GM20000 (cell line): Measurements from ENCODE around the gene ARL15.

Experiments used
- DNase-seq: peaks from one replicate; pipeline ENCODE4 v3.0.0; 2012; ENCODE audit warnings: low spot score
- TF ChIP-seq, protein P1 (sequence below): IDR thresholded peaks from 2 replicates; pipeline ENCODE4 v1.5.1; 2012; ENCODE audit warnings: mild to moderate bottlenecking, control low read depth; ENCODE audit errors: extremely low read depth, missing control alignments

The ARL15 gene

DNA sequence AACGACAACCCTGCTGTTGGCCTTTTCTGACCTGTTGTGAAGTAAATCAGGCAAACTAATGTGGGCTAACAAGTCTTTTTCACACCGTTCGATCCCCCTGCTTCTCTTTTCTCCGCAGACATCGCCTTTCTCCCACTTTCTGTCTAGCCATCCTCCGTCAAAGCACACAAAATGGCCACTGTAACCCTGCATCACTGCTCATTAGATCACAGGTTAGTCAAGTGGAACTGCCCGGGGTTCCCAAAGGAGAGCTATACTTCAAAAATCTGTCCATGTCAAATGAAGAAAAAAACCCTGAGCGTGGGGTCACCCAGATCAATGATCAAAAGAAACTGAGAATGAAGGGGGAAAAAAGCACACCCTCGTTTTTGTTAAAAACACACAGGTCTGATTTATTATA lies 212.1 kb downstream of the ARL15 start:
- DNase-seq, result no peak
- TF ChIP-seq, protein P1, sequence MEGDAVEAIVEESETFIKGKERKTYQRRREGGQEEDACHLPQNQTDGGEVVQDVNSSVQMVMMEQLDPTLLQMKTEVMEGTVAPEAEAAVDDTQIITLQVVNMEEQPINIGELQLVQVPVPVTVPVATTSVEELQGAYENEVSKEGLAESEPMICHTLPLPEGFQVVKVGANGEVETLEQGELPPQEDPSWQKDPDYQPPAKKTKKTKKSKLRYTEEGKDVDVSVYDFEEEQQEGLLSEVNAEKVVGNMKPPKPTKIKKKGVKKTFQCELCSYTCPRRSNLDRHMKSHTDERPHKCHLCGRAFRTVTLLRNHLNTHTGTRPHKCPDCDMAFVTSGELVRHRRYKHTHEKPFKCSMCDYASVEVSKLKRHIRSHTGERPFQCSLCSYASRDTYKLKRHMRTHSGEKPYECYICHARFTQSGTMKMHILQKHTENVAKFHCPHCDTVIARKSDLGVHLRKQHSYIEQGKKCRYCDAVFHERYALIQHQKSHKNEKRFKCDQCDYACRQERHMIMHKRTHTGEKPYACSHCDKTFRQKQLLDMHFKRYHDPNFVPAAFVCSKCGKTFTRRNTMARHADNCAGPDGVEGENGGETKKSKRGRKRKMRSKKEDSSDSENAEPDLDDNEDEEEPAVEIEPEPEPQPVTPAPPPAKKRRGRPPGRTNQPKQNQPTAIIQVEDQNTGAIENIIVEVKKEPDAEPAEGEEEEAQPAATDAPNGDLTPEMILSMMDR, result no peak

DNA sequence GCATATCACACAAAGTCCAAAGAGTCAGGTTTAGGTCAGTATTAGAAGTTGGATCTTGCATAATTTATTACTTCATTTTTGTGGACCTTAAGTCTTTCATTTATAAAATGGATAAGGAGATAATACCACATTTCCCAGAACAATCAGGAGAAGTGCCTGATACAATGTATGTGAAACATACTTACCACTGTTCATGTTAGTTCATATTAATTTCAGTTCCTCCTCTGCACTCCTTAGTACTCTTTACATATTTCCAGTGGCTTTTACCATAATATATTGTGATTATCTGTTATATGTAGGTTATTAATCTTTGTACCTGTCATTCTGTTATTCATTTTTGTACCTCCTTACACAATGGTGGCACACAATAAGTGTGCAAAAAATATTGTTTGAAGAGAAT lies 214.4 kb downstream of the ARL15 start:
- no peak for DNase-seq
- TF ChIP-seq, protein P1, result no peak

DNA sequence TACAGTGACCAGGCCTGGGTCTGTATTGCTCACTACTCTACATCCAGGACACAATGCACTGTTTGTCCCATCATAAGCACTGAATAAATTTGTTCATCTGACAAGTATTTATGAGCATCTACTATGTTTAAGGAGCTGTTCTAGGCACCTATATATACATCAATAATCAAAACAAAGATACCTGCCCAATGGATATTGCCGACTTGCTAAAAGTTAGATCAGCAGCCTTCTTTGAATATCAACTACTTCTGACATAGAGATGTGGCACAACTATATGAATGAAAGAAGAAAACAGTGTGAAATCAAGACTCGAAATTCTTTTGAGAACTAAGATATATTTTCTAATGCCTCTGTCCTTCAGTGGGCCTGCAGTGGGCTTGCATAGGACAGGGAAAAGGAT lies 215.7 kb downstream of the ARL15 start:
- TF ChIP-seq, protein P1, result no peak
- DNase-seq, result no peak

DNA sequence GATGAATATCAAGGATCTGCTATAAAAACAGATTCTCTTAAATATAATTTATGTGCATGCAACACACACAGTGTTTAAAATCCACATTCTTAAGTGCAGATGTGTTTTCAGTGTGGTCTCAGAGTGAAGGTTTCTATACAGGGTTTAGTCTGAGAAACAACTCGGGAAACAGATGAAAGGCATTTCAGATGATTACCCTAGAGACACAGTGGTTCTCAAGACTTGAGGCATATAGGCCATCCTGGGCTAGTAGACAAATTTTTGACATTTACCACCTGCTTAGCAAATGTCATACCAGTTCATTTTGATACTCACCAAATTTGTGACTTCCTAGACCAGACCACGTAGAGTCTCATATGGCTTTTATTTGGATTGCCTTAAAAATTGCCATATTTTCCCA lies 216.5 kb downstream of the ARL15 start:
- TF ChIP-seq, protein P1, result no peak
- peak; percentile 4 for DNase-seq

DNA sequence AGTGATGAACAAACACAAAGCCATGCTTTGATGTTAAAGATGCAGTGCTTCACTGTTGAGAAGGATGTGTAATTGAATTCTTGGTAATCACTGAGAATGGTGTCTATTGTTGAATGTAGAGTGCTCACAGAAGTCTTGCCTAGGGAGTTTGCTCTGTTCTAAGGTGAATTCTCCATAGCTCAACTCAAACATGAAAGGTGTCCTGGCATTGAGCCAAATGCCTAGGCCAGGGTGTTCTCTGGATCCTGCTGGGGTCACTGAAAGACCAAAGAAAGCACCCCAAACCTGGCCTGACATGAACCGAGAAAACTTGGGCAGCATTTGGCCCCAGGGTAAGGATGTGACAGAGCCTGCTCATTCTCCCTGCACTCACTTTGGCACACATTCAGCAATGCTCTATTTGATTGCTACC lies 217.3 kb downstream of the ARL15 start:
- DNase-seq, result no peak
- TF ChIP-seq, protein P1, result no peak

DNA sequence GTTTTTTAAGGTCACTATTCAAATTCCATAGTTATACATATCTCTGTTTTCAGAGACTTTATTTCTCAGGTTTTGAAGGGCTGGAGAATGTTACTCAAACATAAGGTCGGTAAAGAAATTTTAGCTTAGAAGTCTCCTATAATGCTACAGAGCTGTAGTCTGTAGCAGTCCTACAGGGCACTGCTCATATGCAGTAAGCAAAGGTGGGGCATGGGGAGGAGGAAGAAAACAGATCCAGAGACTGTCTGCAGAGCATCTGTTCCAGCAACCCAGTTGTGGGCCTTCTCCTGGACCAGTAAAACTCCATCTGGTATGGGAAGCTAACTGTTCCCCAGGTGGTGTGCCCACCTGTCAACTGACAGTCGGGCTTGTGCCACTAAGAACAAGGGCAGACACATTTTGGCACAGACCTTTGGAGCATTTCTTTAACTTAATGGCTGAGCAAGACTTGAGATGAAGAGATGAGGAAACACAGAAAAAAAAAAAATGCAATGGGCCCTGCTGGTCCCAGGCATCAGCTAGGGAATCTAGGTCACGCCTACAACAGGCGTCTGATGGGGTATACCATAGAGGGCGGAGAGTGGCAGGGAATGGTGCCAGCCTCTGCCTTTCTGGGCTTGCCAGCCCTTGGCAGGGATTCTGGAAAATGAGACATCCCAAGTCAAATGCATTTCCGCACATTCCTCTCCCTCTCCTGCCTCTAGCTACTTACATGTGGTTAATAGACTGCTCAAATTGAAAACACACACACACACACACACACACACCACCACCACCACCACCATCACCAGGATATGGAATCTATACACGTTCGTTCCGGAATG lies 218.9 kb downstream of the ARL15 start:
- no peak for DNase-seq
- TF ChIP-seq, protein P1, result no peak

DNA sequence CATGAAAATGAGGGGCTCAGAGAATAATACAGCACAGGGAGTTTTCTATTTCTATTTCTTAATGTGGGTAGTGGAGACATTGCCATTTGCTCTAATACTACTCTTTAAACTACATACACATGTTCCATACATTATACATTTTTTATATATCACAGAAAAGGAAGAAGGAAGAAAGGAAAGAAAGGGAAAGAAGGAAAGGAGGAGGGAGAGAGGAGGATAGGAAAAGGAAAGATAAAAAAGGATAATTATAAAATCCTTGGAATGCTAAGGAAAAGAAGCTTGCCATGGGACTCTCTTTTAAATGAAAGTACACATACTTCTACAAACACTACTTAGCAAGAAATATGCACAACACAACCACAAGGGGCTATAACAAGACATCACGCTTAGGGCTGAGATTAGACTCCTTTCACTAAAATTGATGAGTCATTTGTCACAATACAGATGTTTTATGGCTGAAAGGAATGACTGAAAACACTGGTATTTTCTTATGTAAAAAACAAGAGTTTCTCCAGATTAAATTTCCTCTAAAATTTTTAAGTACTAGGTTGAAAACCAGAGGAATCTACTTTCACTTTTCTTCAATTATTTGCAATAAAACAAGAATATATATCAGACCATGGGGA lies 219.8 kb downstream of the ARL15 start:
- TF ChIP-seq, protein P1, result no peak
- no peak for DNase-seq
